ENCODE data around the gene FAM156B.
A peak's percentile ranks its signal among the peaks of the same experiment; 100 is the strongest.
"Not testable (repeated sequence)": the region's sequence is repeated elsewhere in the genome, so short reads cannot be mapped to it uniquely, and the experiment has no call there.

The FAM156B gene, protein sequence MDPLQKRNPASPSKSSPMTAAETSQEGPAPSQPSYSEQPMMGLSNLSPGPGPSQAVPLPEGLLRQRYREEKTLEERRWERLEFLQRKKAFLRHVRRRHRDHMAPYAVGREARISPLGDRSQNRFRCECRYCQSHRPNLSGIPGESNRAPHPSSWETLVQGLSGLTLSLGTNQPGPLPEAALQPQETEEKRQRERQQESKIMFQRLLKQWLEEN

DNA sequence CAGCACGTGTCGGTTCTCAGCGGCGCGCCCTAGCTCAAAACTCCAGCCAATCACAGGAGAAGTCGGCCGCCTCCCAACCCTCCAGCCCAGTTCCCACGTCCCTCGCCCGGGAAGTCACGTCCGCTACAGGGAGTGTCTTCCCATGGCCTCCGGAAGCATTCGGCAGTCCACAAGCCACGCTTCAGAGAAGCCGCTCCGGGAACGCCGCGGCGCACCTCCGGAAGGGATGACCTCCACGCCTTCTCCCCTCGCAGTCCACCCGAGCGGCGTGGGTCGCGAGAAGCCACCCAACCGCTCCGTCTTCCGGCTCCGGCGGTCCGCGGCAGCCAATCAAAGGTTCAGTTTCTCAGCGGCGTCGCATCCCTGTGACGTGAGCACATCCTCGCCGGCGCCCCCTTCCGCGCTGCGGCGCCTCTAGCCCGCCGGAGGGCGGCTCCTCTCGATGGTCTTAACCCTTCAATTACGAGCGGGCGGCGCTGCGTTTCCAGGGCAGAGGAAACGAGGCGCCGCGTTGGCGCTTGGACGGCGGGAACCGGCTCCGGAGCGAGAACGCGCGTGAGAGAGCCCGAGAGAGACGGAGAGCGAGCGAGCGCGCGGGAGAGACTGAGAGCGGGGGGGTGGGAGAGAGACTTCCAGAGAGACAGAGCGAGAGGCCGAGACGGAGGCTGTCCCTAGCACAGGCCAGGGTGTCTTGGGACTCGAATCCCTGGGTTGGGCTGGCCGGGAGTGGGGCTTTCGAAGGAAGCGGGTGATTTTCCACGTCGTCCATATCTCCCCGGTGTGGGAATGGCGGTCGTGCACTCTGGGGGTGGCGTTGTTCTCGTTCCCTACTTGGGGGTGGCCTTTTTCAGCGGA is at the start of gene FAM156B:
Gene FAM156B (plus strand): TSS at position 476 of the 855 bp plus-strand sequence. CDS start 9,896 bp downstream, outside the sequence.
- not testable (repeated sequence) for H3K27me3 Mint-ChIP-seq, H3K4me1 Mint-ChIP-seq, H3K4me3 Mint-ChIP-seq, H3K9me3 Mint-ChIP-seq, H3K36me3 Mint-ChIP-seq, H3K27ac Mint-ChIP-seq
- peak; percentile 95 for ATAC-seq

DNA sequence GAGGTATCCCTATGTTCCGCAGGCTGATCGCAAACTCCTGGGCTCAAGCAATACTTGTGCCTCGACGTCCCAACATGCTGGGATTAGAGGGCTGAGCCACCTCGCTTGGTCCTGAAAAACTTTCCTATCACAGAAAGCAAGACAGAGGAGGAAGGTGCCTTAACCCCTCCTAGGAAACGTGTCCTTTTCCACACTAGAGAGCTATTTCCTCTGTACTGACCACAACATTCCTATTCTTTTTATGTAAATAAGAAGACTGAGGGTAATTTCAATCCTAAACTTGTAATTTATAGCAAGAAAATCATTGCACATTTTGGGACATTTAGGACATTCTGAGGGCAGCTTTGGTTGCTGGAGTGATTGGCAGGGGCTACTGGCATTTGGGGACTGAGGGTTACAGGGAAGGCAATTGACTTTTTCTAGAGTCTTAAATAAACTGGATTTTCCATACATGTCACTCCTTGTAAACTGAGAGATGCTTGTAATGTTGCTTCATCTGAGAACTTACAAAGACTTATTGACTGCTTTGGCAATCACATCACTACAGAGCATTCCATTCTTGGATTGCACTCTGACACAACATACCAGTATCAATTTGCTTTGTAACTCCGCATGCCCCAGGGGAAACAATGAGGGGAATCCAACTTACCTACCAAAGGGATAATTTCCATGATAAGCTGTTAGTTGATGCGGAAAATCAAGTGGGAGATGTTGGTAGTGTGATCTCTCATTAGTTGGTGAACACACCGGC is 44.8 kb upstream of the FAM156B start:
- H3K4me1 Mint-ChIP-seq, result no peaks in the 10 kb centered on the region
- ATAC-seq, result no peak
- H3K27ac Mint-ChIP-seq, result no peak overlapping the region
- no peaks in the 10 kb centered on the region for H3K36me3 Mint-ChIP-seq
- no peak overlapping the region for H3K4me3 Mint-ChIP-seq
- peaks cover 11% of the 10 kb centered on the region for H3K27me3 Mint-ChIP-seq
- H3K9me3 Mint-ChIP-seq, result no peaks in the 10 kb centered on the region

DNA sequence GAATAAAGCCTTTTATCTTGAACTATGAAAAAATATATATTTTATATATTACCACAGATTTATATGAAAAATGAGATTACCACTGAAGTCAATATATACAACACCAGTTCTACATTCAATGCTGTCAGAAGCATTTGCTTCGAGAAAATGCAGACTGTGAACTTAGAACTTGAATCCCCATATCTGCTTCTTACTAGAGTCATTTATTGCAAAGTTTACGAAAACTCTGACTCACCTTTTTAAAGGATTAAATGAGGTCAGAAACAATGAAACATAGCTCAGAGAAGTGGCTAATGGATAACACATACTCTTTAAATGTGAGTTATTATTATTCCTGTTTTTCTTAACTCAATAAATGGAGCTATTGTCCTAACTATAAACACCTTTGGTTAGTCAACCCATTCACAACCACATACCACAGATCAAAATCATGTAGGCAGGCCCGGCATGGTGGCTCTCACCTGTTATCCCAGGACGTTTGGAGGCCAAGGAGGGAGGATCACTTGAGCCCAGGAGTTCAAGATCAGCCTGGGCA is 40.1 kb upstream of the FAM156B start:
- not testable (repeated sequence) for H3K36me3 Mint-ChIP-seq, H3K4me3 Mint-ChIP-seq, ATAC-seq, H3K4me1 Mint-ChIP-seq, H3K9me3 Mint-ChIP-seq, H3K27ac Mint-ChIP-seq
- H3K27me3 Mint-ChIP-seq, result peaks cover 11% of the 10 kb centered on the region

DNA sequence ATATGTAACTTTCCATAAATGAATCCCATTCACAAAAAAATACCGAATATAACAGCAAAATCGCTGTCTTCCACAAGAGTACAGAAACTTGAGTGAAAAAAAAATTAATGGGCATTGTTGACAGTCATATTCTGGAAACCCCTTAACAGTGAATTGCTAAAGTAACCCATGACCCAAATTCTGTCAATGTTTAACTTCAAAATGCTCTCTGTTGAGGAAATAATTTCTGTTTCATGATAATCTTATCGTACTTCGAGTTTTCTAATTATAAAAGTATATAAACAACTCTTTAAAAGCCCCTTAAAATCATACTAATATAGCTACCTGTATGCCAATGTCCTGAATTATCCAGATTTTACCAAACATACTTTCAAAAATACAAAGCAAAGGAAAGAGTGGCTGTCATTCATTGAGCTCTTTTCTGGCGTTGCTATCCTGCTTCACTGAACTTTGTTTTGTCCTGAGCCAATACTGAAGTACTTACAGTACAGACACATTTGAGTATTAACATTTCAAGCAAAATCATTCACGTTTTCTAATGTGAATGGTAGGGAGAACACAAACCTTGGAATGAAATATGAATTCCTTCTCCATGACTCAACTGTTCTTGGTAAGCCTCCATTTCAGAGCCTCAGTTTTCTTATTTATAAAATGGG is 31.7 kb upstream of the FAM156B start:
- H3K27ac Mint-ChIP-seq, result no peak overlapping the region
- H3K9me3 Mint-ChIP-seq, result no peaks in the 10 kb centered on the region
- H3K4me3 Mint-ChIP-seq, result no peak overlapping the region
- H3K27me3 Mint-ChIP-seq, result peaks cover 8% of the 10 kb centered on the region
- no peak for ATAC-seq
- H3K36me3 Mint-ChIP-seq, result no peaks in the 10 kb centered on the region
- no peaks in the 10 kb centered on the region for H3K4me1 Mint-ChIP-seq

DNA sequence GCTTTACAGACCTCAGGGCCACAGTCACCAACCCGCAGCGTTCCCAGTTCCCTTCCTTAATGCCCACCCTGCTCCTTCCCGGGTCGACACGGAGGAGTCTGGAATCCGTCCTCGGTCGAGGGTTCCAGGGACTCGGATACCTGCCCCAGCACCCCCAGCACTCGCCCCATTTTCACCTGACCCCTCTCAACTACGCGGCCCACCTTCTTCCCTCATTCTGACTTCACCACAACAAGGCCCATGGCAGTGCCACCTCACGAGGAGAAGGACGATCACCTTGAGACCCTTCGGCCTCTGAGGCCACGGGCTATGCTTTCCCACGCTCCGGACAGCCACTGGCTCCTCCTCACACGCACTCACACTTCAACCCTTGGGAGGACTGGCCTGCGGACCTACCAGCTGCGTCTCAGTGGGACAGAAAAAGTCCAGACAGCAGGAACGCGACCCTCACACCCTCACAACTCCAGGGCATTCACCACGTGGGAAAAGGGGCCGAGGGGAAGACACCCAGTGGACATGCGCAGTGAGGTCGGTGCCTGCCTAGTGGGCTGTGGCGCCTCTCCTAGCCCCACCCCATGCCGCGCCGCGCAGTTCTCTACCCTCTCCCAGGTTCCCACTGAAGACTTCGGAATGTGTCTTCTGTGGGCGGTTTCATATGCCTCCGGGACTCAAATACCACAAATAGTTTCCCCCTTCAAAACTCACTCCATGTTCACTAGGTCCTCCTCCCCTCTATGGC is 29.4 kb upstream of the FAM156B start, which contains the start of gene XAGE3:
Gene XAGE3 (minus strand): TSS at position 474 of the 739 bp plus-strand sequence. CDS start 950 bp downstream, outside the sequence.
- H3K36me3 Mint-ChIP-seq, result no peaks in the 10 kb centered on the region
- no peak within 1 kb of the TSS for H3K27ac Mint-ChIP-seq
- peaks cover 8% of the 10 kb centered on the region for H3K27me3 Mint-ChIP-seq
- ATAC-seq, result no peak
- H3K4me3 Mint-ChIP-seq, result no peak within 1 kb of the TSS
- H3K4me1 Mint-ChIP-seq, result no peaks in the 10 kb centered on the region
- no peaks in the 10 kb centered on the region for H3K9me3 Mint-ChIP-seq

DNA sequence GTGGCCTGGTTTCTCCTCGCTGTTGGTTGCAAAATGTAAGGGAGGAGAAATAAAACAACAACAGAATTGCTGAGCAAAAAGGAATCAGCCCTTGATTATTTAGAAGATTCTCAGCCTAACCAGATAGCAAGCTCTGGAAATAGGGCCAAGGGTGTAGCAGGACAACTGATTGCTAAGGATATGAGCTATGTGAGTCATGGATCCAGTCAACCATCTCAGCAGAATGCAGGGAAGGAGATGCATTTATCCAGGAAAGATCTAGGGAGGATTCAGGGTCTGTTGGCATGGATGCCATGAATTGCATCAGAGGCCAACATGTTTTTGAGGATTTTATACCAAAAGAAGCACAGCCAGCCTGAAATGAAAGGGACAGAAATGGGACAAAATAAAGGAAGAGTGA is 27.1 kb upstream of the FAM156B start:
- no peaks in the 10 kb centered on the region for H3K9me3 Mint-ChIP-seq
- no peak overlapping the region for H3K27ac Mint-ChIP-seq
- H3K4me3 Mint-ChIP-seq, result no peak overlapping the region
- peaks cover 8% of the 10 kb centered on the region for H3K27me3 Mint-ChIP-seq
- no peaks in the 10 kb centered on the region for H3K36me3 Mint-ChIP-seq
- no peak for ATAC-seq
- no peaks in the 10 kb centered on the region for H3K4me1 Mint-ChIP-seq

DNA sequence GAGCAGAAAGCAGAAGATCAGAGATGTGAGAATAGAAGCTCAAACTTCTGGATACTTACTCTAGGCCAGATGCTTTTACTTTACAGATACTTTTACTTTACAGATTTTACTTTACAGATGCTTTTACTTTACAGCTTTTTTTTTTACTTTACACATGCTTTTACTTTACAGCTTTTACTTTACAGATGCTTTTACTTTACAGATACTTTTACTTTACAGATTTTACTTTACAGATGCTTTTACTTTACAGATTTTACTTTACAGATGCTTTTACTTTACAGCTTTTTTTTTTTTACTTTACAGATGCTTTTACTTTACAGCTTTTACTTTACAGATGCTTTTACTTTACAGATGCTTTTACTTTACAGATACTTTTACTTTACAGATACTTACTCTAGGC is 23.3 kb upstream of the FAM156B start:
- H3K27ac Mint-ChIP-seq, H3K9me3 Mint-ChIP-seq: not testable (repeated sequence)

DNA sequence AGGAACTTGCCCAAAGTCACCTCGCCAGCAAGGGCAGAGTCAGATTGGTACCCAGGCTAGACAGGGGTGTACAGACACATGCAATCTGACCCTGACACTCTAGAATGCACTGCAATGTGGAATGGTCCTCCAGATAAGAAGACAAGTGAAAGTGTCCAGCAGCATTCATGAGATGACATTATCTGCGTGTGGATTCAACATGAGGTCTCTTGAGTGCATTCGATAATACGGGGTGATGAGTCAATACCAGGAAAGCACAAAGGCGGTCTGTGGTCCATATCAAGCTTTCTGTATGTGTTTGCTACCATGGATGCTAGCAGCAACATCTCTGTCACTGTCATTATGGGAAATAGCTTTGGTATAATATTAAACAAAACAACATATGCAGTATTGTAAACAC is 22.5 kb upstream of the FAM156B start:
- Mint-ChIP-seq H3K36me3 (no peaks in the 10 kb centered on the region), H3K27ac (no peak overlapping the region), H3K4me1 (no peaks in the 10 kb centered on the region), H3K27me3 (no peaks in the 10 kb centered on the region), H3K9me3 (no peaks in the 10 kb centered on the region), H3K4me3 (no peak overlapping the region)
- no peak for ATAC-seq

More for the DNA sequence above, 23.3 kb upstream of the FAM156B start:
- not testable (repeated sequence) for H3K27me3 Mint-ChIP-seq, H3K4me1 Mint-ChIP-seq, H3K4me3 Mint-ChIP-seq, H3K36me3 Mint-ChIP-seq, ATAC-seq

DNA sequence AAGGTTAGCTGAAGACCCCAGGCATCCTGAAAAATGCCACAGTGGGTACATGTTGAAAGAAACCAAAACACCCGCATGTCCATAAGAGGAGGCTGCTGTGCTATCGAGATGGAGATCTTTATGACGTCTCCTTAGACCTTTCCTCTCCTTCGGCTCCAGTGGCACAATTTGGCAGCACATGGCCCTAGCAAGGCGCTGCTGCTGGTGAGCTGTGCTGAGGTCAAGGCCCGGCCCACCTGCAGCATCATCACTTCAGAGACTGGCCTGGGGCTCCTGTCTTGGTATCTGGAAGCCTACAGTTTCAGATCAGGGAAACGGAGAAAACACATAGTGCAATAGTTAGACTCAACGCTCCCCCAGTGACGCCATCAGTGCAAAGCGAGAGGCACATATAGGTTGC is 21.7 kb upstream of the FAM156B start:
- H3K36me3 Mint-ChIP-seq, H3K4me3 Mint-ChIP-seq, ATAC-seq, H3K4me1 Mint-ChIP-seq, H3K9me3 Mint-ChIP-seq, H3K27me3 Mint-ChIP-seq, H3K27ac Mint-ChIP-seq: not testable (repeated sequence)

DNA sequence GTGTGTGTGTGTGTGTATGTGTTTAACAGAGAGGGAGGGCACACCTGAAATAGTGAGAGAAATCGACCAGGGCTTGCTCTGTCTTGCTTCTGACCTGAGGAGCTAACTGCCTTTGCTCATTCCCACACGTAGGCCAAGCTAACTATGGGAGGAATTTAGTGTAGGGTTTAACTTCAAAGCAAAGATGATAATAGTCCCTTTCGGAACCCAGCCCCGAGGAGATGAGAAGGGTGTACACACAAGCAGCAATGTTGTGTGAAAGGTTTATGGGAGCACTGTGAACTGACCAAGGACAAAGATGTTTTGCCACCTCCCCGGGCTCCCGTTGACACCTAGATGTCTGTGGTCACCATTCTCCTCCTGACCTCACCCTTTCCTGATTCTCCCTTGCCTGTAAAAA is 20.7 kb upstream of the FAM156B start:
- ATAC-seq, H3K9me3 Mint-ChIP-seq, H3K27ac Mint-ChIP-seq, H3K36me3 Mint-ChIP-seq, H3K4me3 Mint-ChIP-seq, H3K4me1 Mint-ChIP-seq, H3K27me3 Mint-ChIP-seq: not testable (repeated sequence)

DNA sequence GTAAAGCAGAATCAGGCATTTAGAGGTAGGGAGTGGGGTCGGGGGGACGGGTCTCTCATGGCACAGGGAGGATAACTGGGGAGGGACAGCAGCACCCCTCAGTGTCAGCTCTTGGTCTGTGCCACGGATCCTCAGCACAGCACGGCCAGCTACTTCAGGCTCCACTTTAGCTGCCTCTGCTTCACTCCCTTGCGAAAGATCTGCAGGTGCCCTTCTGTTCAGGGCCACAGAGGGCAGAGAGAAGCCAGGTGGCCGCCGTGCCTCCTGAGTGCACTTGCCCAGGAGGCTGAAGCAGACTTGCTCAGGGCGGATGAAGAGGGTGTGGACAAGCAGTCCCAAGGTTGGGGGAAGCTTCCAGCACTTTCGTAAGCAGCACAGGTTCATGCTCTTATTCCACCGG is 9.7 kb upstream of the FAM156B start:
- not testable (repeated sequence) for H3K4me1 Mint-ChIP-seq, H3K36me3 Mint-ChIP-seq, H3K27me3 Mint-ChIP-seq, H3K27ac Mint-ChIP-seq, ATAC-seq, H3K9me3 Mint-ChIP-seq, H3K4me3 Mint-ChIP-seq

DNA sequence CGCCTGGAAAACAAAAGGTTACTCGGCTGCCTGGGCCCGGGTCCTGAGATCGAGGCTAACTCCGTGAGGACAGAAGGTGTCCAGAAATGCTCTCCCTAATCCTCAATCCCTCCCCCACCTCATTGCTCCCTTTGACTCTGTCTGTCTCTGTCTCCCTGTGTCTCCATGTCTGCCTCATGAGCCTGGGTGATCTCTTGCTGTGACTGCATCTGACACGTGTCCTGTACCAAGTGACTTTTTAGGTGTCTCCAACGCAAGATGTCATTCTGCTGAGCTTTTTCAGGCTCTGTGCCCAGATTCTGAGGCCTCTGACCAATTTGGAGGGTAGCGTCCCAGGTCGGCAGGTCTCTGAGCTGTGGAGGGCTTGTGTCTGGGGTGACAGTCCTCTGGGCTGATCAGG is 9.0 kb upstream of the FAM156B start:
- H3K27ac Mint-ChIP-seq, H3K9me3 Mint-ChIP-seq, H3K27me3 Mint-ChIP-seq, H3K4me1 Mint-ChIP-seq, H3K36me3 Mint-ChIP-seq, H3K4me3 Mint-ChIP-seq, ATAC-seq: not testable (repeated sequence)

DNA sequence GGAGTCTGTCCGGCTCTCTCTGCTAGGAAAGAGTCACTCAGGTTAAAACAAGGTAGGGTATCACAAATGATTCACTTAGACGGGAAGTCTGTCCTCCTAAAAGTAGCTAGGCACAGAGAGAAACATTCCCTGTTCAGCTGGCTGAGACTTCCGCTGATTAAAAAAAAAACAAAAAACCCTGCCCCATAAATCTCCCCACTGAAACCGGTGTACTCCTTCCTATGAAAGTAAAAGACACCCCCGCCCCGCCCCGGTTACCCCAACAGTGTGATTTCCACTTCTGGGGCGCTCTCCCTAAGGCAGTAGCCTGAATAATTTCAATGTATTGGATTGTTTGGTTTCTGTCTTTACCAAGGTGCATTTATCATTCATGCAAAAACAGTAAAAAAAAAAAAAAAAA is 692 bp upstream of the FAM156B start:
- H3K36me3 Mint-ChIP-seq, H3K27me3 Mint-ChIP-seq, H3K4me1 Mint-ChIP-seq: not testable (repeated sequence)

DNA sequence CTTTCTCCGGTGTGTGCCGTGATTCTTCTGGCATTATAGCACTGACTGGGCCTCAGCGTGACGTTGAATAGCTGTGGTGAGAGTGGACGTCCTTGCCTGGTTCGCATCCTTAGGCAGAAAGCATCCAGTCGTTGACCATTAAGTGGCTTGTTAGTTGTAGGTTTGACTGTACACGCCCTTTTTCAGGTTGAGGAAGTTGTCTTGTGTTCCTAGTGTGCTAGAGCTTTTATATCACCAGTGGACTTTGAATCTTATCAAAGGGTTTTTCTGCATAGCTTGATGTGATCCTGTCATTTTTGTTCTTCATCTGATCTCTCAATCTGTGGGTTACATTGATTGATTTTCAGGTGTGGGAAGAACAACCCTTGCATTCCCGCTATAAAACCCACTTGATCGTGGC is 8.4 kb downstream of the FAM156B start:
- H3K27ac Mint-ChIP-seq, H3K27me3 Mint-ChIP-seq, H3K9me3 Mint-ChIP-seq, ATAC-seq, H3K4me3 Mint-ChIP-seq, H3K4me1 Mint-ChIP-seq, H3K36me3 Mint-ChIP-seq: not testable (repeated sequence)

More for the DNA sequence above, 692 bp upstream of the FAM156B start:
- H3K4me3 Mint-ChIP-seq, H3K9me3 Mint-ChIP-seq, H3K27ac Mint-ChIP-seq: not testable (repeated sequence)
- ATAC-seq, result peak; percentile 14
